NCI-H2196 treated with DMSO at 0.1 percent for 48 hours (cell line): ENCODE data around the gene SYNGR4.
"Not testable (repeated sequence)": the region's sequence is repeated elsewhere in the genome, so short reads cannot be mapped to it uniquely, and the experiment has no call there.

ENCODE experiments used
- DNase-seq: peaks from one replicate; lab custom pipeline; 2025; ENCODE audit not compliant: unreplicated experiment; lab: John Stamatoyannopoulos, UW

SYNGR4 gene

DNA sequence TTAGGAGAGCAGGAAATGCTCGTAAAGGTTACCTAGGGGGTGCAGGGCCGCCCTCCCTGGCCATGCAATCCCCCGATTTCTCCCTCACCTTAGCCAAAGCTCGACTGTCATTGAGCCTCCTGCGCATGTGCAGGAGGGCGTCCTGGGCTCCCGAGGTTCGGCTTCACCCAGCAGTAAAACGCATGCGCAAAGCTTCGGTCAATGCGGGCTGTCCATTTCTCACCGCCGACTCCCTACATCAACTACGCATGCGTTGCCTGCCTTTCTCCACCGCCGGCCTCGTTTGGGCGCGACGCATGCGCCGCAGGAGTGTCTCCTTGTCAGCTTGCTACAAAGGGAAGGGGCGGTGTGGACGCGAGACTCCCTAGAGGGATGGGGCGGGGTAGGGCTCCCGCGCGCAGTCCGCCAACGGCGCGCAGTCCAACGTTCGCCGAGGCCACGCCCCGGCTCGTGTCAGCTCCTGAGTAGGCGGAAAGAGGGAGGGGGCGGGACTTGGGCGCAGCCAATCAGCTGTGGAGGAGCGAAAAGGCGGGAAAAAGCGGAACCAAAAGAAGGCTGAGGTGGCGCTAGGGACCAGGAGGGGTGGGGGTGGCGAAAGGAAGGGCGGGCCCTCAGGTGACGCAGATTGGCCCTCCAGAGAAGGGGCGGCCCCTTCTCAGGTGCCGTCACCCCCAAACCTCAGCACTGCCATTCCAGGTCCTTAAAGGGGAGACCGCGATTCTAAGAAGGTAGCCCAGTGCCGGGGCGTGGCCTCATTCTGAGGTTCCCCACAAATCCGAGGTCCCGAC is at the start of gene SYNGR4, which contains the start of gene TMEM143:
Gene SYNGR4, plus strand, starts transcription at position 558 of the 788 bp plus-strand sequence. CDS start 1,476 bp downstream, outside the sequence.
Gene TMEM143, minus strand, starts transcription at position 131 of the 788 bp plus-strand sequence. Its CDS starts 20 bp downstream, at position 111.
- peak; percentile 100 for DNase-seq

DNA sequence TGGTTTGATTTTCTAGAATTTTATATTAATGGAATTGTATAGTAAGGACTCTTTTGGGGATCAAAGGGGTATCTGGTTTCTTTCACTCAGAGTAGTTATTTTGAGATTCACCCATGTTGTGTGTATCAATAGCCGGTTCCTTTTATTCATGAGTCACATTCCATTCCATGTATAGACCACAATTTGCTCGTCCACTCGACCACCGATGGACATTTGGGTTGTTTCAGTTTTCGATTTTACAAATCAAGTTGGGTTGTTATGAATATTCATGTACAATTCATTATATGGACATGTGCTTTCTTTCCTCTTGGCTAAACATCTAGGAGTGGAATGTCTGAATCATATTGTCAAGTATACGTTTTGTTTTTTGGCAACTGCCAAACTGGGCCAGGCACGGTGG is 48.5 kb upstream of the SYNGR4 start:
- no peak for DNase-seq

GRCh38 chr19:48317708-48317960 is 46.5 kb upstream of the SYNGR4 start:
- DNase-seq = not testable (repeated sequence)

DNA sequence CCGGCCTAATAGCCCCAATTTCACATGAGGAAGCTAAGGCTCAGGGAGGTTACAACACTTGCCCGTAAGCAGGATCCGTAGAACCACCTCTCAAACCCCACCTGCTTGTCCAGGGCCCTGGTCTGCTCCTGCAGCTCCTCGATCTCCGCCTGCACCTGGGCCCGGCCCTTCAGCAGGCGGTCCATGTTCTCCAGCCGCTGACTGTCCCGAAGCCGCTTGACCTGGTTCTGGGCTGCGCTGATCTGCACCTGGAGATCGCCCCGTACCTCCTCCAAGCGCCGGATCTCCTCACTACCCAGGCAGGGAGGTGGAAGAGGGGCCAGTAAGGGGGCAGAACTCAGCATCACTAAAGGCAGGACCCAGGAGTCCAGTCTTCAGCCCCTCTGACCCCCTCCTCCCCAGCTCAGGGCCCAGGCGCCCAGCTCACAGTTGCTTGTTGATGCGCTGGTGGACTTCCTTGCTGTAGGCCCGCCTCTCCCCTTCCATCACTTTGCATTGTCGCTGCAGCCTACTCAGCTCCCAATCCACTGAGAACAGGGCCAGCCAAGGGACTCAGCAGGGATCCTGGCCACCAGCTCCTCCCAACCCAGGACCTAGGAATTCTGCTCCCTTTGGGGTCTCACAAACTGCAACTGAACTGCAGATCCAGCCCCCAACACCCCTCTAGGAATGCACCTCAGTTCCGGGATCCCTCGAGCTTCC is 45.7 kb upstream of the SYNGR4 start:
- DNase-seq = no peak

DNA sequence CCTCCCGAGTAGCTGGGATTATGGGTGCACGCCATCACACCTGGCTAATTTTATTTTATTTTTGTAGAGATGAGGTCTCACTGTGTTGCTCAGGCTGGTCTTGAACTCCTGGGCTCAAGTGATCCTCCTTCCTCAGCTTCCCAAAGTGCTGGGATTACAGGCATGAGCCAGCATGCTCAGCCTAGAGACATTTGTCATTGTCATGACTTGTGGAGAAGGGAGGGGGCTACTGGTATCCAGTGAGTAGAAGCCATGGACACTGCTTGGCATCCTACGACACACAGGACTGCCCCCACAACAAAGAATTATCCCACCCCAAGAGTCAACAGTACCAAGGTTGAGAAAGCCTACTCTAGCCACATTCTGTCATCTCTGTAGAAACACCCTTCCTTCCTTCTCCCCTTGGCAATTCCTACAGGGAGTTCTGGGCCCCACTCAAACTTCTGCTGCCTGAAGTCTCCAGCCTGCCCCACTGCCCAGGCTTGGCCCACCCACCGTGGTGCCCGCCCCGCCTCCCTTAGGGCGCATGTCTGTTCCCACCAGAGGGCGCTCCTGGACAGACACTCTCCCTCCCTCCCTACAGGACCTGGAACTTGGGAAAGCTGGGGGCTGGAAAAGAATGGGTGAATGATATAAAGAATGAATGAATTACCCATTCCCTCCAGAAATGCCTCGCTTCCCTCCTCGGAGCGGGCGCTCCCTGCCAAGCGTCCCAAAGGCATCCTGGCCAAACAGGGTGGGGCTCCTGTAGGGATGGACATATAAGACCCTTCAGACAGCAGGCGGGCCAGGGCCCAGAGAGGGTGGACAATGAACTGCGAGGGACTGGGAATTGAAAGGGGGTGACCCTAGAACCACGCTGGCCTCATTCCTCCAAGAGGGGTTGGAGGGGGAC is 44.3 kb upstream of the SYNGR4 start:
- DNase-seq = peak; percentile 61

DNA sequence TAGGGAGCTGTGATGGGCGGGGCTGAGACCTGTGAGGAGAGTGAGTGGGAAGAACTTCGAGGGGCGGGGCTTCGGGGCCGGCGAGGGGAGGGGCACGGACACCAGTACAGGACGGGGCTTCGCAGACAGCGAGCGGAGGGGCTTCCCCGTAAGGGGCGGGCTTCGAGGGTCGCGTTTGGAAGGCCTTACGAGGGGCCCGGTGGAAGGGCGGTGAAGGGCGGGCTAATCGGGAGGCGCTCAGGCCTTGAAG is 42.9 kb upstream of the SYNGR4 start:
- peak; percentile 96 for DNase-seq

- DNase-seq = peak; percentile 95
These were observed 42.3 kb upstream of the SYNGR4 start for GRCh38 chr19:48321622-48322591.

GRCh38 chr19:48325265-48325910 is 38.8 kb upstream of the SYNGR4 start, which contains the start of gene EMP3:
TSS of gene EMP3 (plus strand) at chr19:48325552. CDS start at chr19:48326845, 1,293 bp downstream.
- DNase-seq = no peak

GRCh38 chr19:48329167-48329891 is 34.8 kb upstream of the SYNGR4 start:
- no peak for DNase-seq

DNA sequence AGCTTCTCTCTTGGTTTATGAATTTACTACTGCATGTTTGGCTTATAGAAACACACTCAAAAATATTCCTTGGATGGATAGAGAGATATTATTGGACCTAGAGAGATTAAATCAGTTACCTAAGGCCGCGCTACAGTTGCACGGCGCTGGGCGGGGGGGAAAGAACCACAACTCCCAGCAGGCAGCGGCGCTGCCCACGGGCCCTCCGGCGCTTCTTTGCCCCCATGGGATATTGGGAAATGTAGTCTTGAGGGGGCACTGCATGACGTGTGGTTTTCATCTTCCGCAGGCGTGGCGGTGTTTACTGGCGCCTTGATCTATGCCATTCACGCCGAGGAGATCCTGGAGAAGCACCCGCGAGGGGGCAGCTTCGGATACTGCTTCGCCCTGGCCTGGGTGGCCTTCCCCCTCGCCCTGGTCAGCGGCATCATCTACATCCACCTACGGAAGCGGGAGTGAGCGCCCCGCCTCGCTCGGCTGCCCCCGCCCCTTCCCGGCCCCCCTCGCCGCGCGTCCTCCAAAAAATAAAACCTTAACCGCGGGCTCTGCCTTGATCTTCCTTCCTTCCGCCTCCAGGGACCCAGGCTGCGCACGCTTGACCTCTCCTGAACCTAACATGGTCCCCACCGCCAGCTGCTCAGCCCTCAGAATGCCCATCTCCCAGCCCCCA is 34.0 kb upstream of the SYNGR4 start:
- DNase-seq = peak; percentile 94

- DNase-seq = no peak
These were observed 31.9 kb upstream of the SYNGR4 start for GRCh38 chr19:48332351-48332661.

DNA sequence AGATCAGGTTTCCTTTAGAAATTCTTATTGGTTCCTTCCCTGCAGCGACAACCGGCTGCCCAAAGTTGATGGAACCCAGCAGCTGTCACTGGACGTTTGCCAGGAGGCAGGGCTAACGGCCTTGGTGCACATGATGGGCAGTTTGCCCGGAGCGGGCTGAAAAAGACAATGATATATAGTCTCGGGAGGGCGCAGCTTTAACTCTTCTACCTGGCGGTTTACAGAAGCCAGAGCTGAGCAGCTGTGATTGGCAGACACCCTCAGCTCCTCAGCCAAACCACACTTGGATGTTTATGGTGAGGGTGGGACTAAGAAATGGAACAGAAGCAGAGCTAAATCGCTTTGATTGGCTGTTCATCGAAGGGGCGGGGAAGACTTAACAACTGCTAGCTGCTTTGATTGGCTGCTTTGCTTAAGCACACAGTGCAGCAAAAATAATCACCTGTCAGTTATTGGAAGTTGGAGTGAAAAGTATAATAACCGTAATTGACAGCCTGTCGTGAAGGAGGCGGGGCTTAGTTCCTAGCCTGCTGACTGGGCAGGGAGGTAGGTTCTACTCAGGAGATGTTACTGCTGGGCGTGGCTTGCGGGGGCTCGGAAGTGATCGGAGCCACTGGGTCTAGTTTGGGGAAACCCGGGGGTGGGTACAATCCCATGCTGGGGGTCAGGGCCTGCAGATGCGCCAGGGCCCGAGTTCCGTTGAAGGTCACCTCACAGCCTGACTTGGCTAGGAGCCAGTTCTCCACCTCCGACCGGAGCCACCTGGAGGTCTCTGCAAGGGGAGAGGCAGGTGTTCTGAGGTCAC is 31.3 kb upstream of the SYNGR4 start:
- DNase-seq = peak; percentile 99

DNA sequence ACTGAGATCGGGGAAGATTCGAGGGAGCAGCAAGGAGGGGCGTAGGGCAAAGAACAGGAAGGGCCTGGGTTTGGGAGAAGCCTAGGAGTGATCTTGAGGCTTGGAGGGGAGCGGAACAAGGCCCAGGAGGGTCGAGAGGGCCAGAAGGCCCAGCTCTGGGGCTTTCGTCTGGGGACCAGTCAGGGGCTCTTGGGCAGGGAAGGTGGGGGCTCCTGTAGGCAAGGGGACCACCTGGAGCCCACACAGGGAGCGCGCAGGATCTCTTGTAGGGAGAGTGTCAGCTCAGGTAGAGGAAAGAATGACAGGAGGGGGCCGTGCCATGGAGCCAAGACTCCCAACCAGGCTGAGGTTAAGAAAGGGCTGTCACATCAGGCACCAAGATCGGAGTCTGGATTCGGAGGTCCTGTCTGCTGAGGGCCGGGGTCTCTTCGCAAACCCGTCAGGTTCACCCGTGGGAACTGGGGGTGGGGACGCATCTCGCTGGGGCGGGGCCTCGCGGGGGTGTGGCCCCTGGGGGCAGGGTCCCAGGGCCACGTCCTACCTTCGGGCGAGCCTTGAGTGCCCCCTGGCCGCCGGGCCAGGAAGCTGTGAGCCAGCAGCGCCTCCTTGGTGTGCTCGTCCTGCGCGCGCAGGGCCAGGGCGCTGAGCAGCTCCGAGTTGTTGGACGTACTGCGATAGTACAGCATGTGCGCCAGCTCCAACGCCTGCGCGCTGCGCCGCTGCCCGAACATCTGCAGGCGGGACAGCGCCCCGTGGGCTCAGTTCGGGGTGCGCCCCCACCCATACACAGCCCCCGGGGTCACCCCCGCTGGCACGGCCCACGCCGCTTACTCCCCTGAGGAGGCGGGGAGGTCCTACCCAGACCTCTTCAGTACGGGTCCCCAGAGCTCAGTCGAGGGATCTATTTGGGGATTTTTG is 30.4 kb upstream of the SYNGR4 start:
- peak; percentile 89 for DNase-seq

DNA sequence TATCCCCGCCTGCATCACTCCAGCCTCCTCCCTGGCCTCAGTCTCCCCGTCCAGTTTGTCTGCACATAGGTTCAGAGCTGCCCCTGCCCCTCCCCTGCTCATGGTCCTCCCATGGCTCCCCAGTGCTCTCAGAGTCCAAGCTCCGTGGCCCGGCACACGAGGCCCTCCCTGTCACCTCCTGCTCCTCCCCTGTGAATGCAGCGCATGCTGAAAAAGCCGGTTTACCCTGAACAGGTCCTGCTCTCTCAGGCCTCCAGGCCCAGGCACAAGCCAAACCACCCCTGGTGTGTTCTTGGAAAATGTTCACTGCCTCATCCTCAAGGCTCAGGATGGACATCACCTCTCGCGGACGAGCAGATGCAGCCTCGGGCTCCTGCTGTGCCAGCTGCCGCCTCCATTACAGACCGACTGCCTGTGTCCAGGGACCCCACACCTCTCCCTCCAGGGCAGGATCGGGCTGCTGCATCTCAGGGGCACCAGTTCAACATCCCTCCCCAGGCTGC is 25.9 kb upstream of the SYNGR4 start:
- DNase-seq = no peak

- DNase-seq = no peak
These were observed 25.2 kb upstream of the SYNGR4 start for GRCh38 chr19:48338802-48339503.

DNA sequence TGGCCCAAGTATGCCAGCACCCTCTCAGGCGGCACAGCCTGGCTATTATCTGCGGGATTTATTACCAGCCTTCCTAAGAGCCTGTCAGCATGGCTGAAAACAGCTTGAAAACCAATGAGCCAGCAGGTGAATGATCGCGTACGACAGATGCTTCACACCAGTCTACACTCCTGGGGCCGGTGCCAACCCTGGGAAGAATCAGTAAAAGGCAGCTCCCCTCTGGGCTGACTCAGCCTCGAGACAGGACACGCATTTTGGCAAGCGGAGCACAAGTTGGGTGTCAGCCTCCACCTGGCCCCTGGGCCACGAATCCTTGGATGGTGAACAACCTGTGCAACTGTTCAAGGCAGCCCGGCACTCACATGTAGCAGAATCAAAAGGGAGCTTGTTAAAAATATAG is 23.2 kb upstream of the SYNGR4 start:
- peak; percentile 68 for DNase-seq
